Activated naive CD4-positive, alpha-beta T cell treated with anti-CD3 and anti-CD28 coated beads for 36 hours (primary cell): ENCODE data around the gene BDP1. TPM values are rescaled to one million over a fixed set of nuclear protein-coding genes. Genes with fewer than 3 reads are reported as not detected.
"Not testable (repeated sequence)": the region's sequence is repeated elsewhere in the genome, so short reads cannot be mapped to it uniquely, and the experiment has no call there.

ENCODE experiments used
- CTCF ChIA-PET: fragments of 350-600 bp; sonication (Branson Sonifier 250); formaldehyde crosslinking; loops from one replicate; lab custom pipeline; 2021; ENCODE audit warnings: antibody characterized with exemption; lab: Charles Lee
- DNase-seq: peaks from one replicate; pipeline ENCODE4 v3.0.0-alpha.2; 2020
- H3K27ac Mint-ChIP-seq: one replicate; pipeline ENCODE4 v1.8.0; 2021; ENCODE audit warnings: mild to moderate bottlenecking, mixed read lengths
- H3K27me3 Mint-ChIP-seq: one replicate; pipeline ENCODE4 v1.8.0; 2021; ENCODE audit warnings: low read depth, mixed read lengths
- H3K36me3 Mint-ChIP-seq: one replicate; pipeline ENCODE4 v1.8.0; 2021; ENCODE audit warnings: low read depth, mixed read lengths
- H3K4me1 Mint-ChIP-seq: one replicate; pipeline ENCODE4 v1.8.0; 2021; ENCODE audit warnings: low read depth, mixed read lengths
- H3K4me3 Mint-ChIP-seq: one replicate; pipeline ENCODE4 v1.8.0; 2021; ENCODE audit warnings: mild to moderate bottlenecking, moderate library complexity, mixed read lengths
- H3K9me3 Mint-ChIP-seq: one replicate; pipeline ENCODE4 v1.8.0; 2021; ENCODE audit warnings: mixed read lengths
- intact Hi-C: fragments of 100-400 bp; cut with micrococcal nuclease; formaldehyde crosslinking; loops from one replicate; pipeline ENCODE4 v1.15.1; 2023
- total RNA-seq, 2 experiments: library from RNA; stranded (reverse); gene quantifications; one replicate each; pipeline ENCODE4 v1.2.3, GENCODE V29; 2021

The BDP1 gene
- total RNA-seq, 2 experiments from 2014 or later, result 20.6 to 20.8 TPM

- CTCF ChIA-PET, DNase-seq, H3K9me3 Mint-ChIP-seq, intact Hi-C loops, H3K27ac Mint-ChIP-seq, H3K36me3 Mint-ChIP-seq, H3K4me3 Mint-ChIP-seq: not testable (repeated sequence)
- peaks cover 14% of the 10 kb centered on the region for H3K4me1 Mint-ChIP-seq
- peaks cover 23% of the 10 kb centered on the region for H3K27me3 Mint-ChIP-seq
These were observed 10.4 kb upstream of the BDP1 start for GRCh38 chr5:71445015-71445414.

- H3K9me3 Mint-ChIP-seq, H3K27ac Mint-ChIP-seq, CTCF ChIA-PET, H3K36me3 Mint-ChIP-seq, DNase-seq, intact Hi-C loops: not testable (repeated sequence)
- peaks cover 14% of the 10 kb centered on the region for H3K4me1 Mint-ChIP-seq
- H3K27me3 Mint-ChIP-seq, result peaks cover 24% of the 10 kb centered on the region
- peak overlapping the region; percentile 22 for H3K4me3 Mint-ChIP-seq
These were observed 9.8 kb upstream of the BDP1 start for GRCh38 chr5:71445523-71446152.

GRCh38 chr5:71446540-71447216 lies 8.8 kb upstream of the BDP1 start:
- H3K9me3 Mint-ChIP-seq, CTCF ChIA-PET, H3K36me3 Mint-ChIP-seq, H3K4me3 Mint-ChIP-seq, DNase-seq, H3K27ac Mint-ChIP-seq: not testable (repeated sequence)
- H3K27me3 Mint-ChIP-seq, result peaks cover 21% of the 10 kb centered on the region
- intact Hi-C loops, result loop anchor here (1.0 kb wide), 1 partner anchor 9 kb away; the partner anchor contains the start of gene BDP1
- H3K4me1 Mint-ChIP-seq, result peaks cover 14% of the 10 kb centered on the region

- intact Hi-C loops, result loop anchor here (1.0 kb wide), 1 partner anchor 8 kb away; the partner anchor contains the start of gene BDP1
- CTCF ChIA-PET, H3K9me3 Mint-ChIP-seq, H3K27ac Mint-ChIP-seq, H3K4me3 Mint-ChIP-seq, H3K36me3 Mint-ChIP-seq: not testable (repeated sequence)
- peak; percentile 71 for DNase-seq
- Mint-ChIP-seq H3K27me3 (peaks cover 23% of the 10 kb centered on the region), H3K4me1 (peaks cover 14% of the 10 kb centered on the region)
These were observed 8.1 kb upstream of the BDP1 start for GRCh38 chr5:71447218-71447808.

- no peak overlapping the region for H3K4me3 Mint-ChIP-seq
- no peak for DNase-seq
- H3K36me3 Mint-ChIP-seq, result no peaks in the 10 kb centered on the region
- no peak overlapping the region for H3K27ac Mint-ChIP-seq
- CTCF ChIA-PET, result no interaction called here
- intact Hi-C loops, result no loop called here
- no peaks in the 10 kb centered on the region for H3K9me3 Mint-ChIP-seq
- peaks cover 10% of the 10 kb centered on the region for H3K27me3 Mint-ChIP-seq
- peaks cover 18% of the 10 kb centered on the region for H3K4me1 Mint-ChIP-seq
These were observed 2.6 kb upstream of the BDP1 start for GRCh38 chr5:71452876-71453275.

- Mint-ChIP-seq H3K27ac (peak overlapping the region; percentile 95), H3K36me3 (peaks cover 10% of the 10 kb centered on the region), H3K27me3 (peaks cover 7% of the 10 kb centered on the region), H3K9me3 (no peaks in the 10 kb centered on the region), H3K4me3 (peak overlapping the region; percentile 92), H3K4me1 (peaks cover 20% of the 10 kb centered on the region)
- intact Hi-C loops, result loop anchor here (1.0 to 5.0 kb wide), 5 partner anchors 8 to 852 kb away; partner anchors contain the start of gene MCCC2
- CTCF ChIA-PET, result no interaction called here
- no peak for DNase-seq
These were observed 538 bp upstream of the BDP1 start for GRCh38 chr5:71454913-71455312.

GRCh38 chr5:71456362-71456743 lies 902 bp downstream of the BDP1 start:
- intact Hi-C loops, result loop anchor here (5.0 kb wide), 2 partner anchors 301 to 851 kb away; no protein-coding TSS in a partner anchor
- Mint-ChIP-seq H3K36me3 (peaks cover 13% of the 10 kb centered on the region), H3K4me1 (peaks cover 20% of the 10 kb centered on the region), H3K27me3 (peaks cover 2% of the 10 kb centered on the region), H3K27ac (peak overlapping the region; percentile 95), H3K9me3 (no peaks in the 10 kb centered on the region), H3K4me3 (peak overlapping the region; percentile 92)
- no peak for DNase-seq
- CTCF ChIA-PET, result no interaction called here

- intact Hi-C loops, result loop anchor here (5.0 kb wide), 2 partner anchors 300 to 850 kb away; no protein-coding TSS in a partner anchor
- Mint-ChIP-seq H3K4me3 (peak overlapping the region; percentile 92), H3K27ac (no peak overlapping the region), H3K4me1 (peaks cover 20% of the 10 kb centered on the region), H3K9me3 (no peaks in the 10 kb centered on the region), H3K27me3 (no peaks in the 10 kb centered on the region), H3K36me3 (peaks cover 13% of the 10 kb centered on the region)
- CTCF ChIA-PET, result no interaction called here
- DNase-seq, result no peak
These were observed 1.7 kb downstream of the BDP1 start for GRCh38 chr5:71457106-71457505.

GRCh38 chr5:71460693-71461092 lies 5.2 kb downstream of the BDP1 start:
- Mint-ChIP-seq H3K36me3 (peaks cover 19% of the 10 kb centered on the region), H3K27me3 (no peaks in the 10 kb centered on the region), H3K4me3 (no peak overlapping the region), H3K4me1 (peaks cover 16% of the 10 kb centered on the region), H3K27ac (no peak overlapping the region), H3K9me3 (no peaks in the 10 kb centered on the region)
- CTCF ChIA-PET, result interaction anchor here (0.6 kb wide), 1 partner anchor 21 kb away, joined by 3 read pairs; no protein-coding TSS in a partner anchor
- DNase-seq, result no peak
- intact Hi-C loops, result no loop called here

GRCh38 chr5:71461360-71461759 lies 5.9 kb downstream of the BDP1 start:
- no peaks in the 10 kb centered on the region for H3K27me3 Mint-ChIP-seq
- H3K36me3 Mint-ChIP-seq, result peaks cover 23% of the 10 kb centered on the region
- no peaks in the 10 kb centered on the region for H3K9me3 Mint-ChIP-seq
- H3K27ac Mint-ChIP-seq, result no peak overlapping the region
- H3K4me3 Mint-ChIP-seq, result no peak overlapping the region
- intact Hi-C loops, result no loop called here
- no peak for DNase-seq
- CTCF ChIA-PET, result interaction anchor here (0.6 kb wide), 1 partner anchor 14 kb away, joined by 3 read pairs; no protein-coding TSS in a partner anchor
- H3K4me1 Mint-ChIP-seq, result peaks cover 14% of the 10 kb centered on the region

GRCh38 chr5:71471193-71471592 lies 15.7 kb downstream of the BDP1 start:
- no peak for DNase-seq
- intact Hi-C loops, result no loop called here
- Mint-ChIP-seq H3K4me3 (no peak overlapping the region), H3K4me1 (peaks cover 3% of the 10 kb centered on the region), H3K27me3 (no peaks in the 10 kb centered on the region), H3K36me3 (peaks cover 25% of the 10 kb centered on the region), H3K27ac (no peak overlapping the region), H3K9me3 (no peaks in the 10 kb centered on the region)
- CTCF ChIA-PET, result interaction anchor here (1.6 kb wide), 1 partner anchor 20 kb away, joined by 3 read pairs; no protein-coding TSS in a partner anchor

GRCh38 chr5:71475788-71476384 lies 20.4 kb downstream of the BDP1 start:
- CTCF ChIA-PET, result interaction anchor here (0.5 to 2.3 kb wide), 4 partner anchors 11 to 754 kb away, joined by 3 to 16 read pairs (median 6); no protein-coding TSS in a partner anchor
- Mint-ChIP-seq H3K27ac (no peak overlapping the region), H3K27me3 (no peaks in the 10 kb centered on the region), H3K4me3 (no peak overlapping the region), H3K9me3 (no peaks in the 10 kb centered on the region), H3K36me3 (peaks cover 28% of the 10 kb centered on the region), H3K4me1 (peaks cover 3% of the 10 kb centered on the region)
- intact Hi-C loops, result loop anchor here (1.0 kb wide), 1 partner anchor 125 kb away; no protein-coding TSS in a partner anchor
- DNase-seq, result no peak
